ENCODE data around the gene SLC35E4.

SLC35E4 gene

GRCh38 chr22:30646518-30647160 lies 11.1 kb downstream of the SLC35E4 start:
- in situ Hi-C loops (cut with HindIII; ENCODE audit: low pct_unique_long_range_greater_than_20kb, low sequenced_read_pairs): no loop called here
- DNase-seq (ENCODE audit: low read depth in 1 of 2, low spot score in 1 of 2): no peak
- TF ChIP-seq JUND (IDR thresholded peaks at IDR 0.05; ENCODE audit: low read depth): no peak

GRCh38 chr22:30647536-30647935 lies 12.0 kb downstream of the SLC35E4 start:
- in situ Hi-C loops (cut with HindIII; ENCODE audit: low pct_unique_long_range_greater_than_20kb, low sequenced_read_pairs): no loop called here
- TF ChIP-seq JUND (IDR thresholded peaks at IDR 0.05; ENCODE audit: low read depth): no peak
- no peak for DNase-seq (ENCODE audit: low read depth in 1 of 2, low spot score in 1 of 2)

GRCh38 chr22:30648825-30649224 lies 13.2 kb downstream of the SLC35E4 start:
- in situ Hi-C loops (cut with HindIII; ENCODE audit: low pct_unique_long_range_greater_than_20kb, low sequenced_read_pairs): no loop called here
- no peak for DNase-seq (ENCODE audit: low read depth in 1 of 2, low spot score in 1 of 2)
- no peak for TF ChIP-seq JUND (IDR thresholded peaks at IDR 0.05; ENCODE audit: low read depth)

GRCh38 chr22:30649430-30650007 lies 13.9 kb downstream of the SLC35E4 start:
- no peak for TF ChIP-seq JUND (IDR thresholded peaks at IDR 0.05; ENCODE audit: low read depth)
- in situ Hi-C loops (cut with HindIII; ENCODE audit: low pct_unique_long_range_greater_than_20kb, low sequenced_read_pairs): no loop called here
- no peak for DNase-seq (ENCODE audit: low read depth in 1 of 2, low spot score in 1 of 2)

GRCh38 chr22:30650508-30651116 lies 15.0 kb downstream of the SLC35E4 start:
- in situ Hi-C loops (cut with HindIII; ENCODE audit: low pct_unique_long_range_greater_than_20kb, low sequenced_read_pairs): no loop called here
- no peak for TF ChIP-seq JUND (IDR thresholded peaks at IDR 0.05; ENCODE audit: low read depth)
- DNase-seq (ENCODE audit: low read depth in 1 of 2, low spot score in 1 of 2): no peak

GRCh38 chr22:30652852-30653251 lies 17.3 kb downstream of the SLC35E4 start:
- TF ChIP-seq JUND (IDR thresholded peaks at IDR 0.05; ENCODE audit: low read depth): no peak
- DNase-seq (ENCODE audit: low read depth in 1 of 2, low spot score in 1 of 2): no peak
- in situ Hi-C loops (cut with HindIII; ENCODE audit: low pct_unique_long_range_greater_than_20kb, low sequenced_read_pairs): no loop called here

- DNase-seq (ENCODE audit: low read depth in 1 of 2, low spot score in 1 of 2): no peak
- in situ Hi-C loops (cut with HindIII; ENCODE audit: low pct_unique_long_range_greater_than_20kb, low sequenced_read_pairs): no loop called here
Measured at GRCh38 chr22:30654361-30654760, 18.8 kb downstream of the SLC35E4 start.

GRCh38 chr22:30655532-30655931 lies 20.0 kb downstream of the SLC35E4 start:
- no peak for DNase-seq (ENCODE audit: low read depth in 1 of 2, low spot score in 1 of 2)
- in situ Hi-C loops (cut with HindIII; ENCODE audit: low pct_unique_long_range_greater_than_20kb, low sequenced_read_pairs): no loop called here
- TF ChIP-seq JUND (IDR thresholded peaks at IDR 0.05; ENCODE audit: low read depth): no peak

More at GRCh38 chr22:30654361-30654760, 18.8 kb downstream of the SLC35E4 start:
- TF ChIP-seq JUND (IDR thresholded peaks at IDR 0.05; ENCODE audit: low read depth): no peak

GRCh38 chr22:30662040-30662439 lies 26.5 kb downstream of the SLC35E4 start:
- in situ Hi-C loops (cut with HindIII; ENCODE audit: low pct_unique_long_range_greater_than_20kb, low sequenced_read_pairs): no loop called here
- no peak for TF ChIP-seq JUND (IDR thresholded peaks at IDR 0.05; ENCODE audit: low read depth)
- DNase-seq (ENCODE audit: low read depth in 1 of 2, low spot score in 1 of 2): no peak

GRCh38 chr22:30664798-30665197 lies 29.2 kb downstream of the SLC35E4 start:
- no peak for DNase-seq (ENCODE audit: low read depth in 1 of 2, low spot score in 1 of 2)
- in situ Hi-C loops (cut with HindIII; ENCODE audit: low pct_unique_long_range_greater_than_20kb, low sequenced_read_pairs): no loop called here
- TF ChIP-seq JUND (IDR thresholded peaks at IDR 0.05; ENCODE audit: low read depth): no peak

GRCh38 chr22:30665266-30665665 lies 29.7 kb downstream of the SLC35E4 start:
- in situ Hi-C loops (cut with HindIII; ENCODE audit: low pct_unique_long_range_greater_than_20kb, low sequenced_read_pairs): no loop called here
- no peak for TF ChIP-seq JUND (IDR thresholded peaks at IDR 0.05; ENCODE audit: low read depth)
- DNase-seq (ENCODE audit: low read depth in 1 of 2, low spot score in 1 of 2): no peak

GRCh38 chr22:30665786-30666185 lies 30.2 kb downstream of the SLC35E4 start:
- no peak for DNase-seq (ENCODE audit: low read depth in 1 of 2, low spot score in 1 of 2)
- in situ Hi-C loops (cut with HindIII; ENCODE audit: low pct_unique_long_range_greater_than_20kb, low sequenced_read_pairs): no loop called here

GRCh38 chr22:30667107-30667493 lies 31.5 kb downstream of the SLC35E4 start:
- in situ Hi-C loops (cut with HindIII; ENCODE audit: low pct_unique_long_range_greater_than_20kb, low sequenced_read_pairs): no loop called here
- DNase-seq (ENCODE audit: low read depth in 1 of 2, low spot score in 1 of 2): no peak
- no peak for TF ChIP-seq JUND (IDR thresholded peaks at IDR 0.05; ENCODE audit: low read depth)

More at GRCh38 chr22:30665786-30666185, 30.2 kb downstream of the SLC35E4 start:
- TF ChIP-seq JUND (IDR thresholded peaks at IDR 0.05; ENCODE audit: low read depth): no peak
